GM23248 (cell line): Measurements from ENCODE around the gene SCP2.

Source experiments
- EZH2 ChIP-seq: fragments of 200-600 bp; sonication (generic); IDR thresholded peaks from 2 replicates; pipeline ENCODE4 v1.6.1; 2018; ENCODE audit warnings: antibody characterized with exemption, mild to moderate bottlenecking; ENCODE audit not compliant: insufficient read depth, poor library complexity, severe bottlenecking
- EZH2phosphoT487 ChIP-seq: fragments of 200-600 bp; sonication (generic); IDR thresholded peaks from 2 replicates; pipeline ENCODE4 v1.6.1; 2018; ENCODE audit warnings: antibody characterized with exemption, moderate library complexity, mild to moderate bottlenecking, low read depth; ENCODE audit not compliant: insufficient read depth

GRCh38 chr1:53085405-53085804 is 158.3 kb downstream of the SCP2 start:
- TF ChIP-seq EZH2: no peak
- no peak for TF ChIP-seq EZH2phosphoT487
